ENCODE results near the gene EXOC7.

- no peak for TF ChIP-seq CTCF (IDR thresholded peaks at IDR 0.05)
- no peak for TF ChIP-seq ZFX (IDR thresholded peaks at IDR 0.05; ENCODE audit: borderline replicate concordance)
These were observed 71.4 kb downstream of the EXOC7 start for GRCh38 chr17:76032073-76032779.

Data from 22Rv1 (cell line).